Thymus (tissue), 11 donors: ENCODE results near the gene CSF1R. TPM values are rescaled to one million over a fixed set of nuclear protein-coding genes. Genes with fewer than 3 reads are reported as not detected.

ENCODE experiments used
- DNase-seq, 9 donors: peaks; one replicate each; pipeline ENCODE4 v3.0.0-alpha.2; 2013; ENCODE audit warnings: low spot score in 9 of 9, low read depth in 6 of 9, missing footprints in 1 of 9
- H3K27ac ChIP-seq, 2 donors: one replicate each; pipeline ENCODE4 v1.5.1; 2013; ENCODE audit warnings: control low read depth in 1 of 2, low read depth in 1 of 2, low read length in 1 of 2, mild to moderate bottlenecking in 1 of 2, moderate library complexity in 1 of 2
- H3K27me3 ChIP-seq, 2 donors: one replicate each; pipeline ENCODE4 v1.5.1; 2013; ENCODE audit warnings: low read length in 1 of 2; ENCODE audit not compliant: control insufficient read depth in 2 of 2, insufficient read depth in 1 of 2
- H3K36me3 ChIP-seq, 2 donors: one replicate each; pipeline ENCODE4 v1.5.1; 2013; ENCODE audit warnings: low read length in 1 of 2, mild to moderate bottlenecking in 1 of 2, moderate library complexity in 1 of 2; ENCODE audit not compliant: control insufficient read depth in 2 of 2, insufficient read depth in 2 of 2
- H3K4me1 ChIP-seq, 2 donors: one replicate each; pipeline ENCODE4 v1.5.1; 2013; ENCODE audit warnings: low read length in 2 of 2; ENCODE audit not compliant: control insufficient read depth in 2 of 2, insufficient read depth in 2 of 2
- H3K4me3 ChIP-seq, 2 donors: one replicate each; pipeline ENCODE4 v1.5.1; 2013; ENCODE audit warnings: low read length in 2 of 2, control low read depth in 1 of 2, mild to moderate bottlenecking in 1 of 2
- H3K9me3 ChIP-seq, 2 donors: one replicate each; pipeline ENCODE4 v1.5.1; 2013; ENCODE audit warnings: low read length in 1 of 2, mild to moderate bottlenecking in 1 of 2; ENCODE audit not compliant: control insufficient read depth in 2 of 2, insufficient read depth in 1 of 2
- WGBS: extraction: QIAGEN DNeasy Blood & Tissue Kit; methylation state at CpG from one replicate; pipeline ENCODE4 v1.1.7; 2013; 5-methylcytosine and 5-hydroxymethylcytosine counted together
- polyA plus RNA-seq: library from polyadenylated mRNA; stranded (reverse); fragments of 200-250 nt; gene quantifications from one replicate; pipeline ENCODE4 v1.2.3, GENCODE V29; 2013
- total RNA-seq: library from RNA; stranded (reverse); fragments of 120-200 nt; gene quantifications from one replicate; pipeline ENCODE4 v1.2.4, GENCODE V29; 2013
- donor health status: healthy.

CSF1R gene
- total and polyA plus RNA-seq, 2 donors, result 7.3 to 7.6 TPM

GRCh38 chr5:150016537-150016936, 69.8 kb downstream of the CSF1R start:
- Histone ChIP-seq H3K36me3 (peaks cover 45 to 80% of the 10 kb centered on the region in 2 donors), H3K4me3 (no peak overlapping the region), H3K27ac (no peak overlapping the region), H3K27me3 (no peaks in the 10 kb centered on the region), H3K9me3 (peaks cover 4 to 7% of the 10 kb centered on the region in 2 donors), H3K4me1 (no peaks in the 10 kb centered on the region)
- no peak for DNase-seq

DNA sequence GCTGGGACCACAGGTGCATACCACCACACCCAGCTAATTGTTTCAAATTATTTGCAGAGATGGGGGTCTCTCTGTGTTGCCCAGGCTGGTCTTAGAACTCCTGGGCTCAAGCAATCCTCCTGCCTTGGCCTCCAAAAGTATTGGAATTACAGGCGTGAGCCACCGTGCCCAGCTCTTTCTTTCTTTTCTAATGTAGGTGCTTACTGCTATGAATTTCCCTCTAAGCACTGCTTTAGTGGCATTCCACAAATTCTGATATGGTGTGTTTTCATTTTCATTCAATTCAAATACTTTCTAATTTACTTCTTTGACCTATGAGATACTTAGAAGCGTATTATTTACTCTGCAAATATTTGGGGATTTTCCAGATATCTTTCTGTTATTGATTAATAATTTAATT, 70.9 kb downstream of the CSF1R start:
- Histone ChIP-seq H3K27me3 (no peaks in the 10 kb centered on the region), H3K4me1 (no peaks in the 10 kb centered on the region), H3K27ac (no peak overlapping the region), H3K9me3 (peaks cover 4 to 7% of the 10 kb centered on the region in 2 donors), H3K36me3 (peaks cover 47 to 81% of the 10 kb centered on the region in 2 donors), H3K4me3 (no peak overlapping the region)
- WGBS, result 98% methylated on average over 3 of the region's 3 CpGs
- DNase-seq, result no peak

- DNase-seq, result no peak
- peaks cover 4 to 7% of the 10 kb centered on the region in 2 donors for H3K9me3 ChIP-seq
- peaks cover 50 to 81% of the 10 kb centered on the region in 2 donors for H3K36me3 ChIP-seq
- whole genome bisulfite sequencing, result 98% methylated on average over 3 of the region's 3 CpGs
- H3K4me1 ChIP-seq, result no peaks in the 10 kb centered on the region
- H3K4me3 ChIP-seq, result no peak overlapping the region
- H3K27me3 ChIP-seq, result no peaks in the 10 kb centered on the region
- no peak overlapping the region for H3K27ac ChIP-seq
These were observed 71.9 kb downstream of the CSF1R start for GRCh38 chr5:150014456-150014855.

GRCh38 chr5:150013931-150014330, 72.4 kb downstream of the CSF1R start:
- Histone ChIP-seq H3K36me3 (peaks cover 50 to 79% of the 10 kb centered on the region in 2 donors), H3K27ac (no peak overlapping the region), H3K9me3 (peaks cover 4 to 7% of the 10 kb centered on the region in 2 donors), H3K4me3 (no peak overlapping the region), H3K27me3 (no peaks in the 10 kb centered on the region), H3K4me1 (no peaks in the 10 kb centered on the region)
- DNase-seq, result no peak
- WGBS, result 97% methylated on average over 4 of the region's 4 CpGs

DNA sequence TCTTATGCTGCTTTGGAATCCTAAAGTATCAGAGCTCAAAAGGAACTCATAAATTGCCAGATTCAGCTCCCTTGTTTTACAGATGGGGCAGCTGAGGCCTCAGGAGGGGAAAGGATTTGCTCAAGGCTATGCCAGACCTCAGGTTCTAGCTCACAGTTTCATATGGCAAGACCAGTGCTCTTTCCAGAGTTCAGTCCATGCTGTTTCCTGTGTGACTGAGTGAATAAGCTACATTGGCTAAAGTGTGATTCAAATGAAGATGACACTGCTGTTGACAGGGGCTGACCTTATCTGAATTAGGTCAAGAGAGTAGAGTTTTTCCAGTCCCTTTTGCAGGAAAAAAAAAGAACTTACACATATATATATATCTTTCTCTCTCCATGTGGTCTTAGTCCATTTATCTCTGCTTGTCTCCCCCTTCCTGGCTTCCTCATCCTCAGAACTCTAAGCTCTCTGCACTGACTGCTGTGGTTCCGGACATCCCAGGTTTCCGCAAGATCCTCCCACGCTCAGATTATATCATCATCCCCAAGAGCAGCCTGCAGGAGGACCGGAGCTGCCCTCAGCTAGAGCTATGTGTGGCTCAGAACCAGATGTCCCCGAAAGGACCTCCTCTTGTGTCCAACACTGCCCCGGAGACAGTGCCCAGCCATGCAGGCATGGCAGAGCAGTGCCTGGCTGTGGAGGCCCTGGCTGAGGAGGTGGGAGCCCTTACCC, 76.5 kb downstream of the CSF1R start:
- Histone ChIP-seq H3K4me1 (no peaks in the 10 kb centered on the region), H3K27me3 (no peaks in the 10 kb centered on the region), H3K27ac (no peak overlapping the region), H3K9me3 (peaks cover 0 to under 1% of the 10 kb centered on the region in 2 donors), H3K36me3 (peaks cover 49 to 72% of the 10 kb centered on the region in 2 donors), H3K4me3 (no peak overlapping the region)
- WGBS, result 99% methylated on average over 6 of the region's 6 CpGs
- DNase-seq, result no peak

DNA sequence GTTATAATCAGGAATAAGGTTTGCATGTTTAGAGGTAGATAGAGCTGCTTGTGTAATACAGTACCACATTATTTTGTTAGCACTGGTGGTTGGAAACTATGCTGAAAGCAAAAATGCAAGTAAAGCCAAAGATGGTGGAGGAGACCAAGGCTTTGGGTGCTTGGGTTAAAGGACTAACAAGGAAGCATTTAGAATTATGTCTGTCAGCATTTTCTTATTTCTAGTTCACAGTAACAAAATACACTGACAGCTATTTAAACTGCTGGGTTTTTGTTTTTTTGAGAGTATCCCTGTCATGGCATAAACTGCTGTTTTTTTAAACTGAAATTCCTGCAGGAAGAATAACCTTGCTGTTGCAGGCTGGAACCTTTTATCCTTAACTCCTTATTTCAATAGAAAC, 79.3 kb downstream of the CSF1R start:
- no peak for DNase-seq
- H3K27me3 ChIP-seq, result no peaks in the 10 kb centered on the region
- H3K36me3 ChIP-seq, result peaks cover 33 to 57% of the 10 kb centered on the region in 2 donors
- no peak overlapping the region for H3K27ac ChIP-seq
- no peaks in the 10 kb centered on the region for H3K9me3 ChIP-seq
- H3K4me1 ChIP-seq, result peaks cover 0 to 3% of the 10 kb centered on the region in 2 donors
- no peak overlapping the region for H3K4me3 ChIP-seq

DNA sequence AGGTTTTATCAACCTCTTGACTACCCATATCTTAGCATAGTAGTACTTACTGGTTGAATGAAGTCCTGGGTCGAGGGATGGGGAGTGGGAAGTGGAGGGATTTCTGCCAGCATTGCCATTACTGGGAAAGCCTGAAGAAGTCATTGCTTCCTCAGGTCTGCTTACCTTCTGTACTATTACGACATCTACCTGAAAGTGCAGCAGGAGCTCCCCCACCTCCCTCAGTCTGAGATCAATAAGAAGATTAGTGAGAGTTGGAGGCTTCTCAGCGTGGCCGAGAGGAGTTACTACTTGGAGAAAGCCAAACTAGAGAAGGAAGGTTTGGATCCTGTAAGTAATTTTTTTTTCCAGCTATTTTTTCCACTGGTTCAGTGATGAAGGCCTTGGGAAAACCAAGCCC, 80.0 kb downstream of the CSF1R start:
- Histone ChIP-seq H3K36me3 (peaks cover 32 to 53% of the 10 kb centered on the region in 2 donors), H3K9me3 (no peaks in the 10 kb centered on the region), H3K4me3 (no peak overlapping the region), H3K27me3 (no peaks in the 10 kb centered on the region), H3K4me1 (peaks cover 0 to 11% of the 10 kb centered on the region in 2 donors), H3K27ac (no peak overlapping the region)
- WGBS, result 97% methylated on average over 4 of the region's 4 CpGs
- no peak for DNase-seq

Other genes with a start within 250 kb of the CSF1R start
- gene PDE6A, start 141.8 kb downstream of the CSF1R start, total RNA-seq, result under 0.01 TPM
- gene PDE6A, start 141.8 kb downstream of the CSF1R start, polyA plus RNA-seq, result 0.16 TPM
- 6.5 TPM for gene SLC26A2, start 125.8 kb downstream of the CSF1R start, total RNA-seq
- gene SLC26A2, start 125.8 kb downstream of the CSF1R start, polyA plus RNA-seq, result 5.3 TPM
- 3.5 TPM for gene TIGD6, start 85.9 kb downstream of the CSF1R start, total RNA-seq
- 4.1 TPM for gene TIGD6, start 85.9 kb downstream of the CSF1R start, polyA plus RNA-seq
- gene HMGXB3, start 85.8 kb downstream of the CSF1R start, total RNA-seq, result 14.0 TPM
- 27.0 TPM for gene HMGXB3, start 85.8 kb downstream of the CSF1R start, polyA plus RNA-seq
- 6.0 TPM for gene PDGFRB, start 69.3 kb upstream of the CSF1R start, total RNA-seq
- gene PDGFRB, start 69.3 kb upstream of the CSF1R start, polyA plus RNA-seq, result 8.6 TPM
- 0.85 TPM for gene CDX1, start 80.2 kb upstream of the CSF1R start, total RNA-seq
- gene CDX1, start 80.2 kb upstream of the CSF1R start, polyA plus RNA-seq, result 1.3 TPM
- under 0.01 TPM for gene SLC6A7, start 103.5 kb upstream of the CSF1R start, total RNA-seq
- gene SLC6A7, start 103.5 kb upstream of the CSF1R start, polyA plus RNA-seq, result 0.07 TPM
- gene CAMK2A, start 203.2 kb upstream of the CSF1R start, total RNA-seq, result 0.09 TPM
- 0.39 TPM for gene CAMK2A, start 203.2 kb upstream of the CSF1R start, polyA plus RNA-seq
- 0.76 TPM for gene ARSI, start 216.4 kb upstream of the CSF1R start, total RNA-seq
- 0.59 TPM for gene ARSI, start 216.4 kb upstream of the CSF1R start, polyA plus RNA-seq